Measurements from ENCODE around the gene ADAMTS4. TPM values are rescaled to one million over a fixed set of nuclear protein-coding genes. Genes with fewer than 3 reads are reported as not detected.

ADAMTS4 gene
- total RNA-seq, 1 experiment from 2014 or later = 9.1 TPM

DNA sequence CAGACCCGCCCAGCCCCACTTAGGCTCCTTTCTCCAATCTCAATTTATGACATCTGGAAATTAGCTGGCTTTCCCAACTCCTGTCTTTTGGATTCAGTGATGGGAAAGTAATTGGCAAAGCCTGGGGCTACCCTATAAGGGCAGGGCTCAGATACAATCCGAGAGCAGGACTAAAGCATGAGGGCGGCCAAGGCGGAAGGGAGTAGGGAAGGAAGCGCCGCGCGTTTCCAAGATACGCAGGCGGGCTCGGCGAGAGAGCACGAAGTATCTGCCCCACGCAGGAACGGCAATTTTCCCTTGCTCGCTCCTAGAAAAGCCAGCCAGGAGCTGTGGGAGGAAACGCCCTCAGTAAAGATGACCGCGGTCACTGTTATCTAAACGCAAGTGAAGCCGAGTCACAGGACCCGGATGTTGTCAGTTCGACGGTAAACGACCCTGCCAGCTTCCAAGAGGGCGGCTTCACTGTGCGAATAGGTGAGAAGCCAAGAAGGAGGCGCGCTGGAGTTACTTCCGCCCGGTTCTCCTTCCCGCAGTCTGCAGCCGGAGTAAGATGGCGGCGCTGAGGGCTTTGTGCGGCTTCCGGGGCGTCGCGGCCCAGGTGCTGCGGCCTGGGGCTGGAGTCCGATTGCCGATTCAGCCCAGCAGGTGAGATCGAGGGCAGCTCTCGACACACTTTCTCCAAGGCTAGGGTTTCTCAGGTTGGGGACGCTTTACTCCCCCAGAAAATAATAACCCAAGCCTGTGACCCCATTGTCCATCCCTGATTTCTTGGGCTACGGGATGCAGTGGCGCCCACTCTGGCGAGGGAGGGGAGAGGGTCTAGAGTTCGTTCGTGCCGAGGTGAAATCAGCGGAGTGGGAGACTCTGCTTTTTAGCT lies 3.2 kb upstream of the ADAMTS4 start, which contains the start of gene NDUFS2 (continued):
- TF ChIP-seq USF2 (CRISPR knock-in tag; IDR thresholded peaks at IDR 0.05) = peak; percentile 59
- TF ChIP-seq ARID4B (CRISPR knock-in tag; IDR thresholded peaks at IDR 0.05; ENCODE audit: borderline replicate concordance) = 0 out of 2 replicates have a peak, but pooled peaks have one; percentile 32
- no peak for TF ChIP-seq OVOL2 (CRISPR knock-in tag; IDR thresholded peaks at IDR 0.05; ENCODE audit: borderline replicate concordance)
- TF ChIP-seq, protein P1, sequence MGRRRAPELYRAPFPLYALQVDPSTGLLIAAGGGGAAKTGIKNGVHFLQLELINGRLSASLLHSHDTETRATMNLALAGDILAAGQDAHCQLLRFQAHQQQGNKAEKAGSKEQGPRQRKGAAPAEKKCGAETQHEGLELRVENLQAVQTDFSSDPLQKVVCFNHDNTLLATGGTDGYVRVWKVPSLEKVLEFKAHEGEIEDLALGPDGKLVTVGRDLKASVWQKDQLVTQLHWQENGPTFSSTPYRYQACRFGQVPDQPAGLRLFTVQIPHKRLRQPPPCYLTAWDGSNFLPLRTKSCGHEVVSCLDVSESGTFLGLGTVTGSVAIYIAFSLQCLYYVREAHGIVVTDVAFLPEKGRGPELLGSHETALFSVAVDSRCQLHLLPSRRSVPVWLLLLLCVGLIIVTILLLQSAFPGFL (CRISPR knock-in tag; IDR thresholded peaks at IDR 0.05; ENCODE audit: borderline replicate concordance) = no peak
- TF ChIP-seq SMAD4 (CRISPR knock-in tag; IDR thresholded peaks at IDR 0.05) = no peak
- no peak for TF ChIP-seq TEAD4 (CRISPR knock-in tag; IDR thresholded peaks at IDR 0.05)
- no peak for TF ChIP-seq ATF1 (CRISPR knock-in tag; IDR thresholded peaks at IDR 0.05)
- TF ChIP-seq CBFB (CRISPR knock-in tag; IDR thresholded peaks at IDR 0.05; ENCODE audit: low read depth) = no peak
- TF ChIP-seq CREM (CRISPR knock-in tag; IDR thresholded peaks at IDR 0.05) = peak; percentile 51; the same call in 1 of the 2 replicates
- TF ChIP-seq, protein P2, sequence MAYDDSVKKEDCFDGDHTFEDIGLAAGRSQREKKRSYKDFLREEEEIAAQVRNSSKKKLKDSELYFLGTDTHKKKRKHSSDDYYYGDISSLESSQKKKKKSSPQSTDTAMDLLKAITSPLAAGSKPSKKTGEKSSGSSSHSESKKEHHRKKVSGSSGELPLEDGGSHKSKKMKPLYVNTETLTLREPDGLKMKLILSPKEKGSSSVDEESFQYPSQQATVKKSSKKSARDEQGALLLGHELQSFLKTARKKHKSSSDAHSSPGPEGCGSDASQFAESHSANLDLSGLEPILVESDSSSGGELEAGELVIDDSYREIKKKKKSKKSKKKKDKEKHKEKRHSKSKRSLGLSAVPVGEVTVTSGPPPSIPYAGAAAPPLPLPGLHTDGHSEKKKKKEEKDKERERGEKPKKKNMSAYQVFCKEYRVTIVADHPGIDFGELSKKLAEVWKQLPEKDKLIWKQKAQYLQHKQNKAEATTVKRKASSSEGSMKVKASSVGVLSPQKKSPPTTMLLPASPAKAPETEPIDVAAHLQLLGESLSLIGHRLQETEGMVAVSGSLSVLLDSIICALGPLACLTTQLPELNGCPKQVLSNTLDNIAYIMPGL (CRISPR knock-in tag; IDR thresholded peaks at IDR 0.05) = peak; percentile 89
- TF ChIP-seq, protein P3, sequence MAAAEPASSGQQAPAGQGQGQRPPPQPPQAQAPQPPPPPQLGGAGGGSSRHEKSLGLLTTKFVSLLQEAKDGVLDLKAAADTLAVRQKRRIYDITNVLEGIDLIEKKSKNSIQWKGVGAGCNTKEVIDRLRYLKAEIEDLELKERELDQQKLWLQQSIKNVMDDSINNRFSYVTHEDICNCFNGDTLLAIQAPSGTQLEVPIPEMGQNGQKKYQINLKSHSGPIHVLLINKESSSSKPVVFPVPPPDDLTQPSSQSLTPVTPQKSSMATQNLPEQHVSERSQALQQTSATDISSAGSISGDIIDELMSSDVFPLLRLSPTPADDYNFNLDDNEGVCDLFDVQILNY (CRISPR knock-in tag; IDR thresholded peaks at IDR 0.05) = peak; percentile 66; the same call in 1 of the 2 replicates
- 0 out of 2 replicates have a peak, but pooled peaks have one; percentile 52 for TF ChIP-seq SMAD3 (CRISPR knock-in tag; IDR thresholded peaks at IDR 0.05; ENCODE audit: borderline replicate concordance)
- TF ChIP-seq ETV6 (CRISPR knock-in tag; IDR thresholded peaks at IDR 0.05) = 0 out of 2 replicates have a peak, but pooled peaks have one; percentile 47
- TF ChIP-seq, protein P4, sequence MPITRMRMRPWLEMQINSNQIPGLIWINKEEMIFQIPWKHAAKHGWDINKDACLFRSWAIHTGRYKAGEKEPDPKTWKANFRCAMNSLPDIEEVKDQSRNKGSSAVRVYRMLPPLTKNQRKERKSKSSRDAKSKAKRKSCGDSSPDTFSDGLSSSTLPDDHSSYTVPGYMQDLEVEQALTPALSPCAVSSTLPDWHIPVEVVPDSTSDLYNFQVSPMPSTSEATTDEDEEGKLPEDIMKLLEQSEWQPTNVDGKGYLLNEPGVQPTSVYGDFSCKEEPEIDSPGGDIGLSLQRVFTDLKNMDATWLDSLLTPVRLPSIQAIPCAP (CRISPR knock-in tag; IDR thresholded peaks at IDR 0.05) = no peak
- TF ChIP-seq RORB (CRISPR knock-in tag; IDR thresholded peaks at IDR 0.05) = no peak
- TF ChIP-seq, protein P5, sequence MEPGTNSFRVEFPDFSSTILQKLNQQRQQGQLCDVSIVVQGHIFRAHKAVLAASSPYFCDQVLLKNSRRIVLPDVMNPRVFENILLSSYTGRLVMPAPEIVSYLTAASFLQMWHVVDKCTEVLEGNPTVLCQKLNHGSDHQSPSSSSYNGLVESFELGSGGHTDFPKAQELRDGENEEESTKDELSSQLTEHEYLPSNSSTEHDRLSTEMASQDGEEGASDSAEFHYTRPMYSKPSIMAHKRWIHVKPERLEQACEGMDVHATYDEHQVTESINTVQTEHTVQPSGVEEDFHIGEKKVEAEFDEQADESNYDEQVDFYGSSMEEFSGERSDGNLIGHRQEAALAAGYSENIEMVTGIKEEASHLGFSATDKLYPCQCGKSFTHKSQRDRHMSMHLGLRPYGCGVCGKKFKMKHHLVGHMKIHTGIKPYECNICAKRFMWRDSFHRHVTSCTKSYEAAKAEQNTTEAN (CRISPR knock-in tag; IDR thresholded peaks at IDR 0.05) = no peak
- TF ChIP-seq SP1 (CRISPR knock-in tag; conservative IDR thresholded peaks at IDR 0.05) = peak; percentile 68
- peak; percentile 4; the same call in 1 of the 2 replicates for TF ChIP-seq ZNF232 (CRISPR knock-in tag; IDR thresholded peaks at IDR 0.05)
- TF ChIP-seq CREB1 (CRISPR knock-in tag; IDR thresholded peaks at IDR 0.05) = 0 out of 2 replicates have a peak, but pooled peaks have one; percentile 44
- peak; percentile 96 for TF ChIP-seq FOXK1 (CRISPR knock-in tag; IDR thresholded peaks at IDR 0.05)
